ENCODE data around the gene UFSP1.
"Not testable (repeated sequence)": the region's sequence is repeated elsewhere in the genome, so short reads cannot be mapped to it uniquely, and the experiment has no call there.

The UFSP1 gene

DNA sequence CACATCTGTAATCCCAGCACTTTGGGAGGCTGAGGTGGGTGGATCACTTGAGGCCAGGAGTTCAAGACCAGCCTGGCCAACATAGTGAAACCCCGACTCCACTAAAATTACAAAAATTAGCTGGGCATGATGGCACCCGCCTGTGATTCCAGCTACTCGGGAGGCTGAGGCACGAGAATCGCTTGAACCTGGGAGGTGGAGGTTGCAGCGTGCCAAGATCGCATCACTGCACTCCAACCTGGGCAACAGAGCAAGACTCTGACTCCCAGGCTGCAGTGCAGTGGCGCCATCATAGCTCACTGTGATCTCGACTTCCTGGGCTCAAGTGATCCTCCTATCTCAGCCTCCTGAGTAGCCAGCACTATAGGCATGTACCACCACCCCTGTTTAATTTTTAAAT is 34.6 kb downstream of the UFSP1 start:
- DNase-seq = not testable (repeated sequence)

DNA sequence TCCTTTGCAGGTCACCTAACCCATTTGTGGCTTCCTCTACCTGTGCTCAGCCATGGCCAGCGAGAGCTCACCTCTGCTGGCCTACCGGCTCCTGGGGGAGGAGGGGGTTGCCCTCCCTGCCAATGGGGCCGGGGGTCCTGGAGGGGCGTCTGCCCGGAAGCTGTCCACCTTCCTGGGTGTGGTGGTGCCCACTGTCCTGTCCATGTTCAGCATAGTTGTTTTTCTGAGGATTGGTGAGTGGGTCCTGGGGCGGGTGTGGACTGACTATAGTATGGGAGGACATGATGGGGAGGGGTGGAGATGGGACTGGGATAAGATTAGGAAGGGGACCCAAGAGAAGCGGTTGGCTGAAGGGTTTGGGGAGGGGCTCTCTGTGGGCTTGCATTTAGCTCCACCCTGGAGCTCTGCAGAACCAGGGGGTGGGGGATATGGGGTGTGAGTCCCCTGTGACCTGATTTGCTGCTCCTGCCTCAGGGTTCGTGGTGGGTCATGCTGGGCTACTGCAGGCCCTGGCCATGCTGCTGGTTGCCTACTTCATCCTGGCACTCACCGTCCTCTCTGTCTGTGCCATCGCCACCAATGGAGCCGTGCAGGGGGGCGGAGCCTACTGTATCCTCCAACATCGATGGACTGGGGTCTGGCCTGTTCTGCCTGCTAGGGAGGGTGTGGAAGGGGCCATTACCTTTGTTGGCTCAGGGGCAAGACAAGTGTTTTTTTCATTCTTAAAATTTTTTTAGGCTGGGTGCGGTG is 35.2 kb downstream of the UFSP1 start:
- DNase-seq = no peak

- peak; percentile 88 for DNase-seq
Observed at GRCh38 chr7:100852048-100852872, 37.3 kb downstream of the UFSP1 start, which contains the start of gene SLC12A9. SLC12A9 (plus strand) TSS chr7:100852713; CDS start chr7:100854198, 1,485 bp downstream.

DNA sequence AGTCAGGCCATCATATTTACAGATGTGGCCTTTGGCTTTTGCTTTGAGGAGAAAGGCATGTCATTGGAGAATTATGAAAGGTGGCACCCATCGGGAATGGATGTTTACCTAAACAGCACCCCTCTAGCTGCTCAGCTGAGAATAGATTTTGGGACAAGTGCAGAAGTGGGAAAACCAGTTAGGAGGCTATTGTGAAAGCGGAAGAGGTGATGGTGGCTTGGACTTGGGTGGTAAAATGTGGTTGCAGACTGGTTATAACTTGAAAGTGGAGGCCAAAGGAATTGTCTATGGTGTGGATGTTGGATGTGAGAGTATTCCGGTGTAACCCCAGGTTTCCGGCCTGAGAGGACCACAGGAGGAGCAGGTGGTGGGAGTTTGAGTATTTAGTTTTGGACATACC is 42.2 kb downstream of the UFSP1 start:
- DNase-seq = no peak

DNA sequence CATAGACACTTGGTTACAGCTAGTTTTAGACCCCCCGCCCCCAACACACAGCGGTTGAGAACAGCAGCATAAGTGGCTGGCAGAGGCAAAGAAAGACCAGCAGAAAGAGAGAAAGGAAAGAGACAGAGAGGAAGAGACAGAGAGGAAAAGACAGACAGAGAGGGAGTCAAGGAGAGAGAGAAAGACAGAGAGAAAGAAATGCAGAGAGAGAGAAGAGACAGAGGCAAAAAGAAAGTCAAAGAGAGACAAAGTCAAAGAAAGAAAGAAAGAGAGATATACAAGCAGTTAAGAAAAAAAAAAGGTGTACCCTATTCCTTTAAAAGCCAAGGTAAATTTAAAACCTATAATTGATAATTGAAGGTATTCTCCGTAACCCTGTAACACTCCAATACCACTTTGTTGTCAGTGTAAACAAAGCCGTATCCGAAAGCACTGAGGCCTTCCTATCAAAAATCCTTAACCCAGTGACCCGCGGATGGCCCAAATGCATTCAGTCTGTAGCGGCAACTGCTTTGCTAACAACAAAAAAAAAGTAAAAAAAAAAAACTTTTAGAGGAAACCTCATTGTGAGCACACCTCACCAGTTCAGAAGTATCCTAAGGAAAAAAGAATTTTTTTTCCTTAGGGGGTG is 48.9 kb downstream of the UFSP1 start:
- no peak for DNase-seq

DNA sequence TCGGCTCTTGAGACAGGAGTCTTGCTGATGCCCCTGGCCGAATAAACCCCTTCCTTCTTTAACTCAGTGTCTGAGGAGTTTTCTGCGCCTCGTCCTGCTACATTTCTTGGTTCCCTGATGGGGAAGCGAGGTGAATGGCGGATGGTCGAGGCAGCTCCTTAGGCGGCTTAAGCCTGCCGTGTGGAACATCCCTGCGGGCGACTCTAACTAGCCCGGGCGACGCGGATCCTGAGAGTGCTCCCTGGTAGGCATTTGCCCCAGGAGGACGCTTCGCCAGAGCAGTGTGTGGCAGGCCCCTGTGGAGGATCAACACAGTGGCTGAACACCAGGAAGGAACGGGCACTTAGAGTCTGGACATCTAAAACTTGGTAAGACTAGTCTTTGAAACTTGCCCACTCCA is 50.2 kb downstream of the UFSP1 start:
- no peak for DNase-seq

All from NCI-H1092 (cell line).